WERI-Rb-1 (cell line): ENCODE measurements around the gene REPS2.

Experiments
- DNase-seq: peaks from one replicate; pipeline ENCODE4 v3.0.0-alpha.2; 2020
- H3K27ac ChIP-seq: fragments of 250-450 bp; sonication (Bioruptor Pico); 2 replicates; pipeline ENCODE4 v1.5.1; 2020; ENCODE audit warnings: mild to moderate bottlenecking, moderate library complexity
- H3K27me3 ChIP-seq: fragments of 250-450 bp; sonication (Bioruptor Pico); 2 replicates; pipeline ENCODE4 v1.5.1; 2021; ENCODE audit warnings: mild to moderate bottlenecking, low read depth, moderate library complexity; ENCODE audit not compliant: insufficient read depth, severe bottlenecking
- H3K36me3 ChIP-seq: fragments of 250-450 bp; sonication (Bioruptor Pico); 2 replicates; pipeline ENCODE4 v1.5.1; 2020; ENCODE audit warnings: mild to moderate bottlenecking, moderate library complexity
- H3K4me3 ChIP-seq: 2 replicates; pipeline ENCODE4 v1.5.1; 2011; ENCODE audit warnings: low read depth, mild to moderate bottlenecking, control low read depth, low read length
- H3K9me3 ChIP-seq: fragments of 250-450 bp; sonication (Bioruptor Pico); 2 replicates; pipeline ENCODE4 v1.5.1; 2021; ENCODE audit warnings: mild to moderate bottlenecking, moderate library complexity; ENCODE audit not compliant: severe bottlenecking
- TF ChIP-seq, protein P1 (sequence below): IDR thresholded peaks from 2 replicates; pipeline ENCODE4 v1.5.1; 2011; ENCODE audit warnings: low read depth, mild to moderate bottlenecking, control low read depth, inconsistent platforms, low read length

REPS2 gene

DNA sequence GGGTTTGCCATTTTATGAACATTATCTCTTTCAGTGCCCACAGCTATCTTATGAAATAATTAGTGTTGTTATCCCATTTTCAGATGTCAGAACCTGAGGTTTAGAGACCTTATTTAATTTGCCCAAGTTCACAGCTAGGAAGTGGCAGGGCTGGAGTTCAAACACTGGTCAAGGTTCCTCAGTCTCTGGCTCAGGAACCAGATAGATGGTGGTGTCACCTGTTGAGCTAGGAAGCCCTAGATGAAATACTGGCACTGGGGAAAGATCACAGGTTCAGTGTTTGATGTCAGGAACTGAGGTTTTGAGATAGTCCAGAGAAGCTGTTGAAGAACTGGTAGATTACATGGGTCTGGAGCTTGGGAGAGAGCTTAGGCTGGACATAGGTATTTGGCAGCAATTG, 85.4 kb downstream of the REPS2 start:
- TF ChIP-seq, protein P1, sequence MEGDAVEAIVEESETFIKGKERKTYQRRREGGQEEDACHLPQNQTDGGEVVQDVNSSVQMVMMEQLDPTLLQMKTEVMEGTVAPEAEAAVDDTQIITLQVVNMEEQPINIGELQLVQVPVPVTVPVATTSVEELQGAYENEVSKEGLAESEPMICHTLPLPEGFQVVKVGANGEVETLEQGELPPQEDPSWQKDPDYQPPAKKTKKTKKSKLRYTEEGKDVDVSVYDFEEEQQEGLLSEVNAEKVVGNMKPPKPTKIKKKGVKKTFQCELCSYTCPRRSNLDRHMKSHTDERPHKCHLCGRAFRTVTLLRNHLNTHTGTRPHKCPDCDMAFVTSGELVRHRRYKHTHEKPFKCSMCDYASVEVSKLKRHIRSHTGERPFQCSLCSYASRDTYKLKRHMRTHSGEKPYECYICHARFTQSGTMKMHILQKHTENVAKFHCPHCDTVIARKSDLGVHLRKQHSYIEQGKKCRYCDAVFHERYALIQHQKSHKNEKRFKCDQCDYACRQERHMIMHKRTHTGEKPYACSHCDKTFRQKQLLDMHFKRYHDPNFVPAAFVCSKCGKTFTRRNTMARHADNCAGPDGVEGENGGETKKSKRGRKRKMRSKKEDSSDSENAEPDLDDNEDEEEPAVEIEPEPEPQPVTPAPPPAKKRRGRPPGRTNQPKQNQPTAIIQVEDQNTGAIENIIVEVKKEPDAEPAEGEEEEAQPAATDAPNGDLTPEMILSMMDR: no peak
- no peaks in the 10 kb centered on the region for H3K36me3 ChIP-seq
- DNase-seq: no peak
- H3K27me3 ChIP-seq: peaks cover 2% of the 10 kb centered on the region
- no peak overlapping the region for H3K27ac ChIP-seq
- H3K4me3 ChIP-seq: no peak overlapping the region
- H3K9me3 ChIP-seq: no peaks in the 10 kb centered on the region

DNA sequence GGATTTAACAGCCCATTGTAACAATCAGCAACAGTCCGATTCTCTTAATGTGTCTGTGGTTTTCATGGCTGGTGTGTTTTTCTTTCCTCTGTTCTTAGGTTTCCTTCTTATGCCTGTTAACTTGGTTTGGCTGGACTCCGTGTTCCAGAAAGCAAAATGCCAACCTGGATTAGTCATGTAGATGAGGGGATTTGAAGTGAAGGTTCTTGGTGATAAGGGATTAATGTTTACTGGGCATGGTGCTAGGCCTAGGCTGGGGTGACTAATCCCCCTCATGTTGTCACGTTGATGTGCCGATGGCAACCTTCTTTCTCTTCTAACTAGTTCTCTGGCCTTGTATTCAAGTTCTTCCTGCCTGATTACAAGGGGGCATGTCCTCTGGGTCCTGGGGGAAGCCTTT, 85.9 kb downstream of the REPS2 start:
- DNase-seq: peak; percentile 10
- H3K4me3 ChIP-seq: no peak overlapping the region
- H3K27me3 ChIP-seq: peaks cover 4% of the 10 kb centered on the region
- TF ChIP-seq, protein P1: no peak
- H3K36me3 ChIP-seq: no peaks in the 10 kb centered on the region
- H3K27ac ChIP-seq: no peak overlapping the region
- no peaks in the 10 kb centered on the region for H3K9me3 ChIP-seq

DNA sequence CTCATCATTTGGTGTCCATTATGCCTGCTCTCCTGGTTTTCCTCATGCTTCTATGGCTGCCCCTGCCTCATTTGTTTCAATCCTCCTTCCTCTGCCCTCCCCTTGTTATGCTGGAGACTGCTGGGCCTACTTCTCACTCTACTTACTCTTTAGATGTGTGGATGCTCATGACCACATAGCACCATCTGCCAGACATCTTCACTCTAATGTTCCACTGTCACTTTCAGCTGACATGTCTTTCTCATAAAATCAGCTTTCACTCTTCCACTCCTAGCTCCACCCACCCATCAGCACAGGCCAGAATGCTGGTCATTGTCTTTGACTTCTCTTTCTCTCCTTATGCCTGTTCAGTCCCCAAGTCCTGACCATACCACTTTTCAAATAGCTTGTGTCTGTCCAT, 86.8 kb downstream of the REPS2 start:
- Histone ChIP-seq H3K4me3 (no peak overlapping the region), H3K27me3 (peaks cover 5% of the 10 kb centered on the region), H3K9me3 (no peaks in the 10 kb centered on the region), H3K36me3 (no peaks in the 10 kb centered on the region), H3K27ac (no peak overlapping the region)
- TF ChIP-seq, protein P1: no peak
- DNase-seq: no peak

DNA sequence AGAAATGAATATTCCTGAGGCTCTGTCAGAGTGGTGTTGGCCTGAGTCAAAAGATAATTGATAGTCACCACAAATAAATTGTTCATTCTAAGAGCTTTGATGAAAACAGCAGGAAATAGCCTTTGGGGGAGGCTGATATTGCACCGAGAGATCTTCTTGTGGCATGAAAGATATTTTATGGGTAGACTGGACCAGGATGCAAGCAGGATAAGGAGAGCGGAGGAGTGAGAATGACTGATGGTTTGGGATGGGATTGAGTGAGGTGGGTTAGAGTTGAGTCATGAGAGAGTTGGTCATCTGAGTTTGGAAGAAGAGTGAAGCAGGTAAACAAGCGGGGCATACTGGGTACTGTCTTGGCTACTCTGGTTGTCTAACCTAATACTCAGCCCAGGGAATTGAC, 88.7 kb downstream of the REPS2 start:
- Histone ChIP-seq H3K27ac (no peak overlapping the region), H3K36me3 (no peaks in the 10 kb centered on the region), H3K4me3 (no peak overlapping the region), H3K27me3 (peaks cover 5% of the 10 kb centered on the region), H3K9me3 (no peaks in the 10 kb centered on the region)
- DNase-seq: no peak
- TF ChIP-seq, protein P1: no peak

DNA sequence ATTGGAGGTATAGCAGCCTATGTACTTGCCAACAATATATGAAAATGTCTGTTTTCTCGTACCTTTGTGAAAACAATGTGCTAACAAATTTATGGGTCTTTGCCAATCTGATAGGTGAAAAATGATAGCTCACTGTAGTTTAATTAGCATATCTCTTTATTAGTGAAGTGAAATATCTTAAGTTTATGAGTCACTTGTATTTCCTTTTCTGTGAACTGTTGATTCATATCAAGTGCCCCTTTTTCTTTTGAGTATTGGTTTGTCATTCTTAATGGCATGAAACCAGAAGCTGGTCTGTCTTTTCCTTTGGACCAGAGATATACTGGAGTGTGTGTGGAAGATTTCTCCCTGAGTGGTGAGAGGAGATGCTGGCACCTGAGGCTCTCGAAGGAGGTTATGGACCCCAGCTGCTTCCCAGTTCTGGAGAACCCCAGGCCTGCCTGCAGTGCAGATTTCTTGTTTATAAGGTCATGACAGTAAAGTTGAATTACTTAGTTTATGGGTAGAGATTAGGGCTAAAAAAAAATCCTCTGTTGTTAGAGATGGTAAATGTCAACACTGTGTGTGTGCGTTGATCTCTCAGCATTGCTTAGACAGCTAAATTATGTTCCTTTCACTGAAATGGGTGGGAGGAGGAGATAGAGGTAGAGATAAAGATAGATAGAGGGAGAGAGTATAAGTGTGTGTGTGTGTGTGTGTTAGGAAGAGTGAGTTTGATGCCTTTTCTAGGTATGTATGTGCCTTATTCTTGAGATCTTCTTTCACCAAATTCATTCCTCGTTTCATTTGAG, 89.9 kb downstream of the REPS2 start:
- H3K4me3 ChIP-seq: no peak overlapping the region
- H3K36me3 ChIP-seq: no peaks in the 10 kb centered on the region
- H3K27me3 ChIP-seq: peaks cover 9% of the 10 kb centered on the region
- no peaks in the 10 kb centered on the region for H3K9me3 ChIP-seq
- TF ChIP-seq, protein P1: no peak
- no peak overlapping the region for H3K27ac ChIP-seq
- DNase-seq: no peak

DNA sequence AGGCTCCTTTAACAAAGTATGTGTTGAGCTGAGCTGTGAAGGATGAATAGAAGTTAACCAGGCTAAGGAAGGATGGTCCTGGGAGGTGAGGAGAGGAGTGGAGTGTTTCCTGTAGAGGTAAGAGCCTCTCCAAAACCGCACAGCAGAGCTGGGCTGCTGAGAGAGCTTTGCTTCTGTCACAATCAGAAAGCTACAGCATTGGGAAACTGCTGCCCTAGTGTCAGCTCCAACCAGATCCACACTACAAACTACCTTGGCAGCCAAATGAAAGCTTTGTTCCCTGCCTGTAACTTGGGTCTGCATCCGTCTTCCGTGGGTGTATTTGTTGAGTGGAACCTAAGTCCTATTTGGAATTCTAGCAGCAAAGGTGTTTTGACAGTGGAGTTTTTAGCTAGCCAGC, 91.8 kb downstream of the REPS2 start:
- Histone ChIP-seq H3K27me3 (peaks cover 7% of the 10 kb centered on the region), H3K27ac (no peak overlapping the region), H3K36me3 (no peaks in the 10 kb centered on the region), H3K4me3 (no peak overlapping the region), H3K9me3 (no peaks in the 10 kb centered on the region)
- TF ChIP-seq, protein P1: no peak
- no peak for DNase-seq
